Kidney (tissue), 14 donors: ENCODE measurements around the gene FDXR. TPM values are rescaled to one million over a fixed set of nuclear protein-coding genes. Genes with fewer than 3 reads are reported as not detected.

Experiments used
- DNase-seq, 5 donors: peaks; one replicate each; pipeline ENCODE4 v3.0.0-alpha.2; 2013 to 2020
- FAIRE-seq: peaks from 2 replicates; lab custom pipeline; 2012; peaks lifted over from hg19 to GRCh38; lab: Jason Lieb, UNC
- H3K27ac ChIP-seq, 2 donors: one replicate each; pipeline ENCODE4 v1.7.0; 2013; ENCODE audit warnings: low read depth in 2 of 2, low read length in 2 of 2, inconsistent platforms in 1 of 2
- H3K27me3 ChIP-seq: one replicate; pipeline ENCODE4 v1.7.1; 2013; ENCODE audit warnings: low read length, inconsistent platforms; ENCODE audit not compliant: control insufficient read depth, insufficient read depth
- H3K36me3 ChIP-seq, 3 donors: one replicate each; pipeline versions ENCODE4 v1.7.0 to v1.7.1; 2013; ENCODE audit warnings: low read length in 3 of 3, control low read depth in 1 of 3, inconsistent platforms in 1 of 3; ENCODE audit not compliant: insufficient read depth in 3 of 3, control insufficient read depth in 2 of 3
- H3K4me1 ChIP-seq, 3 donors: one replicate each; pipeline versions ENCODE4 v1.7.0 to v1.7.1; 2013; ENCODE audit warnings: low read length in 3 of 3, inconsistent platforms in 1 of 3, low read depth in 1 of 3; ENCODE audit not compliant: control insufficient read depth in 2 of 3, insufficient read depth in 2 of 3
- H3K4me3 ChIP-seq, 3 donors: one replicate each; pipeline versions ENCODE4 v1.7.0 to v1.8.1; 2013; ENCODE audit warnings: low read length in 3 of 3, control low read depth in 1 of 3, inconsistent platforms in 1 of 3
- H3K9ac ChIP-seq, 3 donors: one replicate each; pipeline versions ENCODE4 v1.7.0 to v1.7.1; 2013; ENCODE audit warnings: low read length in 3 of 3, control low read depth in 1 of 3, inconsistent platforms in 1 of 3
- H3K9me3 ChIP-seq, 3 donors: one replicate each; pipeline versions ENCODE4 v1.7.0 to v1.7.1; 2013; ENCODE audit warnings: low read length in 3 of 3, control low read depth in 1 of 3, inconsistent platforms in 1 of 3; ENCODE audit not compliant: control insufficient read depth in 2 of 3, insufficient read depth in 1 of 3
- CTCF ChIP-seq: IDR thresholded peaks from 3 replicates; pipeline ENCODE4 v1.5.1; 2012; ENCODE audit warnings: mild to moderate bottlenecking, moderate library complexity, borderline replicate concordance; ENCODE audit not compliant: insufficient read depth; ENCODE audit errors: extremely low read depth
- intact Hi-C: fragments of 100-400 bp; cut with DNase I; formaldehyde crosslinking; loops from one replicate; pipeline ENCODE4 v1.11.1; 2022
- polyA plus RNA-seq: library from polyadenylated mRNA; stranded (reverse); fragments of 350-450 nt; fragmentation: Illumina TruSeq; extraction: RNeasy Lipid Tissue Mini Kit (QIAGEN cat#74804); gene quantifications from one replicate; pipeline ENCODE4 v1.2.3, GENCODE V29; 2014; ENCODE audit warnings: low read depth, low replicate concordance; ENCODE audit not compliant: insufficient read depth
- total RNA-seq: library from RNA; stranded (reverse); fragmentation: NEBNext Ultra II Directional; extraction: Animal tissue kit (Norgen Biotek cat#: 25700); gene quantifications from one replicate; pipeline ENCODE4 v1.2.1, GENCODE V29; 2021
- donor health status: control.
- donor health status: control.
- donor health status: control.
- donor health status: control.
- donor health status: control.
- donor health status: DM: yes; HTN: yes; CAD: no.
- donor health status: Normal renal cell carcinoma (clear cell type).

The FDXR gene
- total and polyA plus RNA-seq, 2 donors from 2014 or later, result 9.0 to 15.2 TPM

GRCh38 chr17:74833501-74834377, 39.1 kb downstream of the FDXR start:
- no peak for FAIRE-seq
- no peaks in the 10 kb centered on the region for H3K9me3 ChIP-seq
- H3K4me3 ChIP-seq, result no peak overlapping the region
- H3K36me3 ChIP-seq, result no peaks in the 10 kb centered on the region
- no peak overlapping the region for H3K27ac ChIP-seq
- intact Hi-C loops, result no loop called here
- H3K4me1 ChIP-seq, result no peaks in the 10 kb centered on the region
- H3K27me3 ChIP-seq, result no peaks in the 10 kb centered on the region
- H3K9ac ChIP-seq, result no peak overlapping the region
- peak in 4 of 5 donors; percentile 68 to 82 (median 76) for DNase-seq
- no peak for TF ChIP-seq CTCF

DNA sequence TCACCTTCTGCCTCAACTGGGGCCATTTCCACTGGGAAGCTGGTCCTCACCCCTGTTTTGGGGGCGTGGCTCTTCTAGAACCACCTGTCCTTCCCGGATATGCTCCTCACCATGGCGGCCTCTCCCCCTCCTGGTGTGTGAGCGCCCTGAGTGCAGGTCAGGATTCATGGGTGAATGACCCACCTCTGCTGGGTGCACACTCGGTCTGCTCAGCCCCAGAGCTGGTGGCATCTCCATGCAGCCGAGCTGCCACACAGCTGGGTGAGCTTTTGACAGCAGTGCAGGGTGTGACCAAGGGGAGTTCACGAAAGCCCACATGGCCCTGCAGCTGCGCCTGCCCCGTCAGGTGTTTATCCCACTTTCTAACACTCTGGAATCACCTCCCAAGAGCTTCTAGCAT, 40.4 kb downstream of the FDXR start:
- Histone ChIP-seq H3K36me3 (no peaks in the 10 kb centered on the region), H3K4me3 (no peak overlapping the region), H3K9ac (no peak overlapping the region), H3K27ac (no peak overlapping the region), H3K4me1 (no peaks in the 10 kb centered on the region), H3K9me3 (no peaks in the 10 kb centered on the region), H3K27me3 (no peaks in the 10 kb centered on the region)
- FAIRE-seq (no peak), DNase-seq (peak in 1 of 5 donors; percentile 27)
- TF ChIP-seq CTCF, result no peak
- intact Hi-C loops, result no loop called here

GRCh38 chr17:74831444-74832146, 41.2 kb downstream of the FDXR start:
- TF ChIP-seq CTCF, result no peak
- DNase-seq, result peak in 4 of 5 donors; percentile 72 to 87 (median 82)
- Histone ChIP-seq H3K36me3 (no peaks in the 10 kb centered on the region), H3K9me3 (no peaks in the 10 kb centered on the region), H3K4me3 (no peak overlapping the region), H3K4me1 (no peaks in the 10 kb centered on the region), H3K27me3 (no peaks in the 10 kb centered on the region), H3K27ac (no peak overlapping the region), H3K9ac (no peak overlapping the region)
- no peak for FAIRE-seq
- intact Hi-C loops, result no loop called here
